DMS153 (cell line): ENCODE results near the gene SLC28A1.

ENCODE experiments used
- DNase-seq: peaks from one replicate; lab custom pipeline; 2025; lab: John Stamatoyannopoulos, UW

SLC28A1 gene

DNA sequence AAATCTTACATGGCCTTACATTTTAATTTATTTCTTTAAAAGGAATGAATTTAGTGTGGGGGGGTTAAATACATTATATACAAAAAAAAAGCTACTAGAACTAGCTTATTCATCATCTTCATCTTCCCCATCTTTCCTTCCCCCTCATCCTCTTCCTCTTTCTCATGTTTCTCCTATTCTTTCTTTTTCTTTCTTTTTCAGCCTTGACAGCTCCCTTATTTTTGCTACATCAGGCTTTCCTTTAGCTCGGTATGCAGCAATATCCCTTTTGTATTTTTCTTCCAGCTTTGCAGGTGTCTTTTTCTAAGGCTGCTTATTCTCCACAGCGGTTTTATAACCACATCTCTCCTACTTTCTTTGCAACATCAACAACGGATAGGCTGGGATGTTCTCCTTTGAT is 55.9 kb downstream of the SLC28A1 start:
- no peak for DNase-seq

GRCh38 chr15:84942456-84942855 is 58.0 kb downstream of the SLC28A1 start:
- DNase-seq, result no peak

- DNase-seq, result no peak
These were observed 59.8 kb downstream of the SLC28A1 start for GRCh38 chr15:84944311-84944710.

- DNase-seq, result no peak
These were observed 60.4 kb downstream of the SLC28A1 start for GRCh38 chr15:84944861-84945260.

DNA sequence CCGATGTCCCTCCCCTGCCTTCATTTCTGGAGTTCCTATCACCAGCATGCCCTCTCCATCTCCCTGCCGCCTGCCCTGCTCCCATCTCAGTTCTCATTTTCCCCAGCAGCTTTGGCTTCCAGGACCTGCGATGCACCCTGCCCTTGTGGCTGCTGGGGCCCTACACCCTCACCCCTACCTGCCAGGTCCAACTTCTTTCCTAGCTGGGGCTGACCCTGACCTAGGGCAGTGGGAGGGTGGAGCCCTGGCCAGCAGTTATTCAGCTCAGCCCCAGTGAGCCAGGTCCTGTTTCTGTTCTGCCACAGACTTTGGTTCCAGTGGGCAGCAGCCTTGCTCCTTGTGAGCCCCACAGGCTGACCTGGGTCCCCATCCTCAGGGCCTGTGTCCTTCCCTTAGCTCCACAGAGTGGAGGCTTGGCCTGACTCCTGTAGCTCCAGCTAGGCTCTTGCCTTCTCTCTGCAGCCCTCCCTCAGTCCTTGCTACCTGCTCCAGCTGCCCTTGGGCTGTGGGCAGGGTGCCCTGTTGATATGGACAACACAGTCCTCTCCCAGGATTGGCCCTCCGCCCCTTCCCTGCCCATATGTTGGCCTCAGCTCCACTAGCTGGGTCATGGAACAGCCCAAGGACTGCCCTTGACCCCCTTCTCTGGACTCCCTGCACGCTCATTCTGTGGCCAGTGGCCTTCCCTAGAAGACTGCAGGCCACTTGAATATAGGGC is 62.5 kb downstream of the SLC28A1 start:
- no peak for DNase-seq

GRCh38 chr15:84947947-84948830 is 63.7 kb downstream of the SLC28A1 start:
- DNase-seq, result no peak

- DNase-seq, result no peak
These were observed 64.6 kb downstream of the SLC28A1 start for GRCh38 chr15:84949043-84949442.

DNA sequence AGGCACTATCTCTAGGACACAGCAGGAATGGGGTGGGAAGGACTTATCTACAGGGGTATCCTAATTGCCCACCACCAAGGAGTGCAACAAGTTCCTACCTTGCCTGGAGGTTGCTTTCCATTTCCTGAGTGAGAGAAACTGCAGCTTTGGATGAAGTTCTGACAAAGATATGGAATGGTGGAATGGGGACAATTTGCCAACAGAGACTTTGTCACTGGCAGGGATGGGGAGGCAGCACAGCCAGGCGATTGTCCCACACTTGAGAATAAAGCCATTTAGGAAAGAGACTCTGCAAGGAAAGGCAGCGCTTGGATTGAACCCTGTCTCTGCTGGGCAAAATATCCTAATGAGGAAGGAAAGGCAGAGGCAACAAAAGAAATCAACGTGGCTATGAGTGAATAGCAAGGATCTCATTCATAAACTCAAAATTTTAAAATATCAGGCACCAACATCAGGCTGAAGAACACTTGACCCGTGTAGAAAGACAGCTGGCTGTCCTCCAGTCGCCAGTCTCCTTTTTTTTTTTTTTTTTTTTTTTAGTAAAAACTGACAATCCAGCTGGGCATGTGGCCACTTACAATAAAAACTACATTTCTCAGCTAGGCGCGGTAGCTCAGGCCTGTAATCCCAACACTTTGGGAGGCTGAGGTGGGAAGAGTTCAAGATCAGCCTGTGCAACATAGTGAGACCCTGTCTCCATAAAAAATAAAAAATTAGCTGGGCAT is 65.5 kb downstream of the SLC28A1 start:
- DNase-seq, result no peak

GRCh38 chr15:84950570-84951111 is 66.2 kb downstream of the SLC28A1 start:
- no peak for DNase-seq

DNA sequence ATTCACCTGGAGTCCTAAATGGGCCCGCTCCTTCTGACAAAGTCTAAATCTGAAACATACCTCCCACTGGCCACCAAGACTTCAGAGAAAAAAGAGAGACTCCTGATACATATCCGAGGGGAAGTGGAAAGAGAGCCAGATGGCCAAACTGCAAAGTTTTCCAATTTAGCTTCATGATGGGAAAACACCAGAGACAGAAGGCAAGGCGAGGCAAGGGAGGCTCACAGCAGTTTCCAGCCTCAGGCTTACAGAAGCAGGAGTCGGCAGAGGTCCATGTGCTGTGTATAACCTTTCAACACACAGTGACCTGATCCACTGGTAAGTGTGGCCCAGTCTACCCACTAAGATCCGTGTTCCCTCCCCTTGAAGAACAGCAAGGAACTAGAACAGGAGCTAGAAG is 67.3 kb downstream of the SLC28A1 start:
- no peak for DNase-seq

DNA sequence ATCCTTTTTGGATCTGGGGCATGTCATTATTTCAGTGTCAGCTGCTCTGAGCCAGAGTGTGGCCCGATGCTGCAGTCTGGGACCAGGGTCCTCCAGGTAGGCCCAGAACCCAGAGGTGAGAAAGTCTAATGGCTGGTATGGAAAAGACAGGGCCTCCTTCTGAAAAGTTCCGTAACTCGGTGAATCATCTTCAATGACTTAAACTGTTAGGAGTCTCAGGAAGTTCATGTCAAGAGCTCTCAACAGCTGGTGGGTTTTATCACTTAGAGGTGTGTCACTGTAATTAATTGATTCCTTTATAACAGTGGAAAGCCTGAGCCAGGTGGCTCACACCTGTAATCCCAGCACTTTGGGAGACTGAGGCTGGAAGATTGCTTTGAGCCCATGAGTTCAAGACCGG is 68.7 kb downstream of the SLC28A1 start:
- no peak for DNase-seq

GRCh38 chr15:84953726-84954125 is 69.3 kb downstream of the SLC28A1 start:
- no peak for DNase-seq

DNA sequence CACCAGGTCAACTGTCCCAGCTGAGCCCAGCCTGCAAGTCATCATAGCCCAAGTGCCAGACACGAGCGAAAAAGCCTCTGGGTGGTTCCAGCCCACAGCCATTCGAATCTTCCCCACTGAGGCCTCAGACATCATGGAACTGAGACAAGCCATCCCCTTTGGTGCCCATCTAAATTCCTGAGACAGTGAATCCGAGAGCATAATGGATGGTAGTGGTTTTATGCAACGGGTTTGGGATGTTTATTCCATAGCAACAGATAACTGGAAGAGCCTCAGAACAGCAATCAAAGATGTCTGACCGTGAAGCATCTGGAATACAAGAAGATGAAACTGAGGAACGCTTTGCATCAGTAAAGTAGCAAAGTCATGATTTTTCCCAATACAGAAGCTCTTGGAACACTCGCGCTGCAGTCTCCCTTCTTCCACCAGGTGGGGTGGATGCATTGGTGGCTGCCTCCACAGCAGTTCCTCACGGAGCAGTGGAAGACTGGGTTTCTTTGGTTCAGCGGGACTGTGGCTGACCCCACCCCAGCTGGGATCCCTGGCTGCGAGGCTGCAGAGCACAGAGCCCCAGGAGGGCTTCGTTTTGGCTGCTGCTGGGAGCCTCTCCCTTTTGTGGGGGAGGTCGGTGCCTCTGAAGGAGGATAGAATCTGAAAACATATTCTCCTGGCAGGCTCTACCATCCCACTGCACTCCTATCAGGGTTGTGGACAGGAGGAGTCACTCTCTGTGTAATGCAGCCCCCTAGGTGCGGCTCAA is 70.8 kb downstream of the SLC28A1 start:
- DNase-seq, result no peak

DNA sequence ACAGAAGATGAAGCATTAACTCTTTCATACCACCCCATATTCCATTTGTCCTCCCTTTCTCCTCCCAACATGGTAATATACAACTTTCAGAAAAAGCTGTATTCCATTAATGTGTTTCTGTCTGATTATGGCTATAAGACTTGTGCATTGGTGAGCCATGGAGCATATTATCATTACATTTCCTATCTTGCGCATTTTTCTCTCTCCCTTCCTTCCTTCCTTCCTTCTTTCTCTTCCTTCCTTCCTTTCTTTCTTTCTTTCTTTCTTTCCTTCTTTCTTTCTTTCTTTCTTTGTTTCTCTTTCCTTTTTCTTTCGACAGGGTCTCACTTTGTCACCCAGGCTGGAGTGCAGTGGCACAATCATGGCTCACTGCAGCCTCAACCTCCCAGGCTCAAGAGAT is 71.7 kb downstream of the SLC28A1 start:
- DNase-seq, result no peak

- no peak for DNase-seq
These were observed 76.1 kb downstream of the SLC28A1 start for GRCh38 chr15:84960391-84961113.

GRCh38 chr15:84961114-84961452 is 76.6 kb downstream of the SLC28A1 start:
- DNase-seq, result no peak

- DNase-seq, result no peak
These were observed 77.2 kb downstream of the SLC28A1 start for GRCh38 chr15:84961707-84962106.

DNA sequence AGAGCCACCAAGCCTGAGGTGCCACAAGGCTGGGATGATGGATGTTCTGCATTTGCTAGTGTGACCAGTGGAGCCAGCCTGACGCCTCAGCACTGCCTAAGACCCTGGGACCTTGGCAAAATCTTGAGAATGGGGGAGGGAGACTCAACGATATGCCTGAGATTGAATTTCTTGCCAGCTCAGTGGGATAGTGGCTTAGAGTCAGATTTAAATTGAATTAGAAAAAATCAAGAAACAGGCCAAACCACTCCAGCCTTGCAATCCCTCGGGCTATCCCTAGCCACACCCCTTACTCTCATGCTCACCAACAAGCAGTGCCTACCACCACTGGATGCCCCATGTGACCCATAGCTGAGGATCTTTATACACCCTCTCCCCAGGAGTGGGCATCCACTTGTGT is 78.5 kb downstream of the SLC28A1 start:
- no peak for DNase-seq

DNA sequence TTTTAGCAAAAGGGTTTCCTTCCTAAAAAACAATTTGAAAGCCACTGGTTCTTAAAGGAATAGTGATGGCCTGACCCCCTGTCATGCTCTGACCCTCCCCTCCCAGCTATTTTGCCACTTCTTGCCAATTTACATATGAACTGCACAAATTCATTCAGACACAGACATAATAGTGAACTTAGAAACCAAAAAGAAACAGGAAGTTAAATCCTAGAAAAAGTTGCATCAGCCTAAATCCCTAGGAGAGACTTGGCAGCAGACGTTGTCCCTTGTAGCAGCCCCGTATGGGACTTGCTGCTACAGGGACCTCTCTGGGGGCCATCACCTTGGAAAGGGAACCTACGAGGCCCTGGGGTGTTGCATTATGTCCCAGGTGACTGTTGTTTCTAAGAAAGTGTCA is 82.9 kb downstream of the SLC28A1 start:
- no peak for DNase-seq

DNA sequence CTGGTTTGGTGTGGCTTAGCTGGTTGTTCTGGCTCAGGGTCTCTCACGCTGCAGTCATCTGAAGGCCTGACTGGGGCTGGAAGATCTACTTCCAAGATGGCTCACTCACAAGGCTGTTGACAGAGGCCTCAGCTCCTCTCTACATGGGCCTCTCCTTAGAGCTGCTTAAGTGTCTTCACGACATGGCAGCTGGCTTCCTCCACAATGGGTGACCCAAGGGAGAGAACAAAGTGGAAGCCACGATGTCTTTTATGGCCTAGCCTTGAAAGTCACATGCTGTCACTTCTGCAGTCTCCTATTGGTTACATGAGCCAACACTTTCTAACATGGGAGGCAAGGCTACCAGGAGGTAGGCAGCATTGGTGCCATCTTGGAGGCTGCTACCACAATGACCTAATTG is 83.8 kb downstream of the SLC28A1 start:
- no peak for DNase-seq

- DNase-seq, result no peak
These were observed 84.8 kb downstream of the SLC28A1 start for GRCh38 chr15:84969257-84969656.
